Amniotic epithelial cell (primary cell): ENCODE results near the gene DLEC1.
A peak's percentile ranks its signal among the peaks of the same experiment; 100 is the strongest.
"Not testable (repeated sequence)": the region's sequence is repeated elsewhere in the genome, so short reads cannot be mapped to it uniquely, and the experiment has no call there.

Experiments
- DNase-seq: peaks from one replicate; pipeline ENCODE4 v3.0.0-alpha.2; 2010; ENCODE audit warnings: low read depth

DLEC1 gene

DNA sequence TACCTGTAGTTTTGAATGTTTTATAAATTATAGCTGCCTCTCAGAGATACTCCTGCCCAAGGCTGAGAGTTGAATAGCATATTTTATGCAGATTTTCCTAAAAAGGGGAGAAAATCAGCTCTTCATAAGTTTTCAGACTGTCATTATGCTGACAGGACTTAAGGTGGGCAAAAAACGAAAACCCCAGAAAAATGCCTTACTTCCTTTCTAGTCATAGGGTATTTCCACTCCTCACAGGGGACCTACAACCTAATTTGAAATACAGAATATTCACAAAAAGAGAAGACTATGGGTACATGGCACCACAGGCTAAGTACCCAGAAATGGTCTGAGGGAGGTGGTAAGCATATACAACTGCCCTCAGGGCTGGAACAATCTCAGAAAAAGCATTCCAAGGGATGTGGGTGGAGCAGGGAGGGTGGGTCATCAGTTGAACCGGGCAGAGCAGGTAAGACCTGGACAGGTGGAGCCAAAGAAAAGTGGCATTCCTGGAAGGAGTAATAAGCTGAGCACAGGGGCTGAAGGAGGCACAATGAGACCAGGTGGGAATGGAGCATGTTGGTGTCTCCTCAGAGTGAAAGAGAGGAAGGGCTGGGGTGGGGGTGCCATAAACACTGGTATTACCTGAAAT lies 115.7 kb downstream of the DLEC1 start:
- DNase-seq, result no peak

DNA sequence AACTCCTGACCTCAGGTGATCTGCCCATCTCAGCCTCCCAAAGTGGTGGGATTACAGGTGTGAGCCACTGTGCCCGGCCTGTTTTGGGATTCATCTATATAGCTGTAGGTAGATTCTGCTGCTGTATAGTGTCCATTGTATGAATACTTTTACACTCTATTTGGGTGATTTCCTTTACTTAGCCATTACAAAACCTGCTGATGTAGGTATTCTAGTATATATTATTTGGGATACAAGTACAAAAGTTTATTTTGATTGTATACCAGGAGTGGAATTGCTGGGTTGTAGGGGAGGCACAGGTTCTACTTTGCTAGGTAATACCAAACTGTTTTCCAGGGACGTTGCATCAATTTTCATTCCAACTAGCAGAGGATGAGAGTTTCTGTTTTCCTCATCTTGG lies 116.8 kb downstream of the DLEC1 start:
- DNase-seq, result no peak

DNA sequence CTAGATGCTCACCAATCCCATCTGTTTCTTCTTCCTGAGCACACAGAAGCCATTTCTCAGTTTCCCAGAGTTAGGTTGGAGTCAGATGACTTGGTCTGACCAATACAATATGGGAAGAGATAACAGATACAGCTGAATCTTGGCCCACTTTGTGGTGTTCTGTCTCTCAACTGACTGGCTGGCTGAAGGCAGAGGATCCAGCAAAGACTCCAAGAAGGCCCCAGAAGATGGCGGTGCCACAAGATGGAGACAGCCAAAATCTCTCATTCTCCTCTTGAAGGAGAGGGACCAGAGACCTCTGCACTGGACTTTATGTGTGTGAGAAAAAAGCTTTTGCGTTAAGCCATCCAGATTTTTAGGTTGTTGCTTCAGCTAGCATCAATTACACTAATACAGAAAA lies 118.1 kb downstream of the DLEC1 start:
- no peak for DNase-seq

DNA sequence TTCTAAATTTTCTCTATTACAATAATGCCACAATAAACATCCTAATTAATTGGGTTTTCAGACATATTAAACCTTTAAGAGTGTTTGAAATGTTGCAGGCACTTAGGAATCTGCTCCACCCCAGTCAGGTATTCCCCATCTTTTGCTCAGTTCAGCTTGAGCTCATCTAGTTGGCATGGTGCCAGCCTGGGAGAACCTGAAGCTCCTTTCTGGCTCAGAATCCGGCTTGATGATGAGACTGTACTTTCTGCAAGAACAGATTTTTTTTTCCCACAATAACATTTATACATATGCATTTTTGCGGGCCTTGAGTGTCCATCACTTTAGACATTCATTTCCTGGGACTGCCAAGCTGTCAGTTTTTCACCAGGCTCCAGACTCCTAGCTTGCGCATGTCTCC lies 118.6 kb downstream of the DLEC1 start:
- DNase-seq, result no peak

DNA sequence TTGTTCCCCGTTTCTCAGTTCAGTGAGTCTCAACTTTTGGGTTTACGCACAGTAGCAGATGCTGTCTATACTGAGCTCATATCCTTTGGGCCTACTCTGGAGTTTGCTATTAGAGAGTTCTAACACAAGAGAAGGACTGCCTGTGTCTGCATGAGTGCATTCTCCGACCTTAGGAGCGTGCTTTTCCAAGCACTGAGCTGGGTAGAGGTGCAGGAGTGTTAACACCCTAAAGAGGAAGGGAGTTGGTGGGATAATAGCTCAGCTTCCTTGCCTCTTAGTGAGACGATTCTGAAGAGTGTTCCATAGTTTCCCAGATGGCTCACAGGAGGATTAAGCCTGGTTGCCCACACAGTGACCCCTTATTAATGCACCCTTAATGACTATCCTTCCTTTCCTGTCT lies 119.5 kb downstream of the DLEC1 start:
- DNase-seq, result no peak

DNA sequence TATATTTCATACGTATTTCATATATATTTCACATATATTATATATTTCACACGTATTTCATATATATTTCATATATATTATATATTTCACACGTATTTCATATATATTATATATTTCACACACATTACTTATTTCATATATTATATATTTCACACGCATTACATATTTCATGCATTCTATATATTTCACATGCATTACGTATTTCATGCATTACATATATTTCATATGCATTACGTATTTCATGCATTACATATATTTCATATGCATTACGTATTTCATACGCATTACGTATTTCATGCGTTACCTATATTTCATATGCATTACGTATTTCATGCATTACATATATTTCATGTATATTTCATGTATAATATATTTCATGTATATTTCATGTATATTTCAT lies 121.7 kb downstream of the DLEC1 start:
- DNase-seq, result not testable (repeated sequence)

DNA sequence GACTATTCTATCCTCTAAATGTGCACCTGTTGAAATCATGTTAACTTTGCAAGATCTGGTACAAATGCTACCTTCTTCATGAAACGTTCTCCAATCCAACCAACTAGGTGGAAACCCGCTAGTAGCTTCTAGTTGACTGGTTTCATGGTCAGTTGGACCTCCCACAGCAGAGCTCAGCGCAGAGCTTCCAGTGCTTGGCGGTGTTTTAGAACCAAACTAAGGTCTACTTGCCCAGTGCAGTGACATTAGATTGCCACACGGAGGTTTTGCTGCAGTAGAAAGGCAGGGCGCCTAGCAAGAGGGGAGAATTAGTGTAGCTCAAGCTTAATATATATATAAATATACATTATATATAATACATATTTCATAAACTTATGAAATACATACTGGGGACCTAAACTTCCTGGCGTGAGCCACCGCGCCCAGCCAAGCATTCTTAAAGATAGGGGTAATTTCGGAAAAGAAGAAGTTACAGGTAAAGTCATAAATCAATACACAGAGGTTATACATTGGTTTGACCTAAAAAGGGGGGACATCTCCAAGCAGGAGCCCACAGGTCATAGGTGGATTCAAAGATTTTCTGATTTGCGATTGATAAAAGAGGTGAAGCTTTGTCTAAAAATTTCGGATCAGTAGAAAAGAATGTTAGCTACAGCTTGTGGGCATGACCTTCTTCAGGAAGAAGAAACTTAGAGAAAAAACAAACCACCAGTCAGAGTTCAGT lies 124.3 kb downstream of the DLEC1 start:
- DNase-seq, result no peak

DNA sequence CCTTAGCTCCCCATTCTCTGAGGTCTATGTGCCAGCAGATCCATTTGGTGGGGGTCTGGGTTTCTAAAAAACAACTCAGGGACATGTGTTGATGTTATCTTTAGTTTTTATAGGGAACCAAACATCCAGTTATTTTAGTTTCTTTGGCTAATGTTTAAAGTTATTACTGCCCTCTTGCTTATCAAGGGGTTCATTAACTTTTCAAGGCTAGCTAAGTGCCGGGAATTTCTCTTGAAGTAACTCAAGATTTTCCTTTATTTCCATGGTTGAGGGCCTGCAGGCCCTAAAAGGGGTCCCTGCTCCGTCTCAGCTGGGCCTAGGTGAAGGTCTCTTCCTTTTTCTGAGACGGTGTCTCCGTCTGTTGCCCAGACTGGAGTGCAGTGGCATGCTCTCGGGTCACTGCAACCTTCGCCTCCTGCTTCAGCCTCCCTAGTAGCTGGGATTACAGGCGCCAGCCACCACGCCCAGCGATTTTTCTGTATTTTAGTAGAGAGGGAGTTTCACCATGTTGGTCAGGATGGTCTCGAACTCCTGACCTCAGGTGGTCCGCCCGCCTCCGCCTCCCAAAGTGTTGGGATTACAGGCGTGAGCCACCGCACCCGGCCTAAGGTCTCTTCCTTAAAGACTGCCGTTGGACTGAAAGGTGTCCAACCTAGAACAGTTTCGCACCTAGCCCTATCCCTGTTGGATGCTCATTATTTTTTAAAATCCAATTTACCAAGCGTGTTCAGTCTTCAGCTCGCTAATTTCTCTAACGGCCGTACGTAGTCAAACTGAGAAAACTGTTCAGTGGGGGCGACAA lies 125.0 kb downstream of the DLEC1 start:
- no peak for DNase-seq

DNA sequence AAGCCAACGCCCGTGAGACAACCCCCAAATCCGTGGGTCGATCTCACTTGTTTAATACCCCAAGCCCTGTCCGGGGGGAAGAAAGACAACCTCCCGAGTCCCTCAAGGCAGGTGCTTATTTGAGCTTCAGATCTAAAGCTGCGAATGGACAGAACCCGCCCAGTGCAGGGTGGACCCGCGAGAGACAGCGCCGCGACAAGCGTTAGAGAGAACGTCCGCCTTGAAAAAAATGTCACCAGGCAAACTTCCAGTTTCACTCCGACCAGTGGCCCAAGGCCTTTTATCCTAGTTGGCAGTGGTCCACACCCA lies 125.6 kb downstream of the DLEC1 start:
- no peak for DNase-seq

DNA sequence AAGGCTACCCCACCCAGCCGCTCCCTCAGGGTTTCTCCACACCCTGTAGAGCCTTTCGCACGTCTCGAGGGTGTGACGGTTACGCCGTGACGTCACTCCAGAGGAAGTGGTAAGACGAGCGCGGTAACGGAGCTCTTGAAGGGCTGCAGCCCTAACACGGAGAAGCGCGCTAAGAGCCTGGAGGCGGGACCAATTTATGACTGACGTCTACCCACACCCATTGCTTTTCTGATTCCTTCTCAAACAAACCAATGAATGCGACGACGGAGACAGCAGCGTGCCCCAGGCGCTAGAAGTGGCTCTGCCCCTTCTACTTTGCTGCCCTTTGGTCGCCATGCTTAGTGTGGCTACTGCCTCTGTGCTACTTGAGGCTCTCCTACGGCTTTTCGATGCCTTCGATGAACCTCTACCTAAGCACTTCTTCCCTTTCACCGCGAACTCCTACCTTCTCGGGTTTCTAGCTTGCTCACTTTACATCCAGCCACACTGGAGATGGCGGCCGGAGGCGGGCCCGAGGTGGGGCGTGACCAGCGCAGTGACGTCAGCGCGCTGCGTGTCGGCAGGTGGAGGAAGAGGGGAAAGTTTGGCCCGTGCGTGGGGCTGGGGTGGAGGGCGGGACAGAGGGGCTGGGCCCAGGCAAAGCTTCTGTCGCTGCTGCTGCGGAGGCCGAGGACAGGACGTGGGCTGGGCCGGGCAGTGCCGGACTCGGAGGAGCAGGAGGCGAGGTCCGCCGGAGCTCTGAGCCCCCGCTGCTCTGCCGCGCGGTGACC lies 126.1 kb downstream of the DLEC1 start, which contains the start of gene OXSR1:
Gene OXSR1 (plus strand): TSS at position 586 of the 770 bp plus-strand sequence. CDS start 340 bp downstream, outside the sequence.
- DNase-seq, result peak; percentile 100

DNA sequence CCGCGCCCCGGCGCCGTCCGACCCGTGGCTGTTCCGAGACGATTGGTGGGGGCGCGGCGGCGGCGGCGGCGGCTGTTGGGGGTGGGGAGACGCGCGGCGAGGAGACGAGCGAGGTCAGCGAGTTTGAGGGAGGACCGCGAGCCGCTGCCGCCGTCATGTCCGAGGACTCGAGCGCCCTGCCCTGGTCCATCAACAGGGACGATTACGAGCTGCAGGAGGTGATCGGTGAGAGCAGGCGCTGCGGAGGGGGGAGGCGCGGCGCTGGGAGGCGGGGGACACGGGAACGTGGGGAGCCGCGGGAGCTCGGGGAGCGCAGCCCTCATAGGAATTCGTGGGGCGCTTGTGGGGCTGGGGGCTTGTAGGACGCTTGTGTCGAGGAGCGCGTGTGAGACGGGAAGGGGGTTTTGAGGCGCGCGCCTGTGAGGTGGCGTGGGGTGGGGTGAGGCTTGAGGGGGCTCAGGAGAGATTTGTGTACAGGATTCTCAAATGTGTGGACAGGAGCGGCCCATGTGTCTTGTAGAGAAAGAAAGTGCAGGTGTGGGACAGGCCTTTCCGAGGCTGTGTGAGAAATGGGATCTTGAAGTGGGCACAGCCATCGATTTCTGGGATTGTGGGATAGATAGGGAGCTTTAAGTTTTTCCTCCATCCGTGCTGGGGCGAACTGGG lies 126.8 kb downstream of the DLEC1 start:
- peak; percentile 39 for DNase-seq

DNA sequence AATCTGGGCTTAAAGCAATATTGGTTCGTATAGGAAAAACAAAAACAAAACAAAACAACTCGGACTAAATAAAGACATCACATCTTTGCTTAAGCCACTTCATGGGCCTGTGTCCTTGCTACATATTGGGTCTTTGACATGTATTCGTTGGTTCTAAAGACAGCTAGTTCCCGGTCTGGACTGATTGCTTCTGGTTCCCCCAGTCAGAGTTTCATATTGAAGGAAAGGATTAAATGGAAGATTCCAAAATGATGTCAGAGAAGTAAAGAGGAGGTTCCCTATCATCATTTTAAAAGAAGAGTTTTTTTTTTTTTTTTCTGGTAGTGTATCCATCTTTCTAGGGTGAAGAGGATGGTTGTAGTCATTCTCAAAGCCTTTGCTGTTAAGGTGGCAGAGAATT lies 128.6 kb downstream of the DLEC1 start:
- DNase-seq, result no peak

DNA sequence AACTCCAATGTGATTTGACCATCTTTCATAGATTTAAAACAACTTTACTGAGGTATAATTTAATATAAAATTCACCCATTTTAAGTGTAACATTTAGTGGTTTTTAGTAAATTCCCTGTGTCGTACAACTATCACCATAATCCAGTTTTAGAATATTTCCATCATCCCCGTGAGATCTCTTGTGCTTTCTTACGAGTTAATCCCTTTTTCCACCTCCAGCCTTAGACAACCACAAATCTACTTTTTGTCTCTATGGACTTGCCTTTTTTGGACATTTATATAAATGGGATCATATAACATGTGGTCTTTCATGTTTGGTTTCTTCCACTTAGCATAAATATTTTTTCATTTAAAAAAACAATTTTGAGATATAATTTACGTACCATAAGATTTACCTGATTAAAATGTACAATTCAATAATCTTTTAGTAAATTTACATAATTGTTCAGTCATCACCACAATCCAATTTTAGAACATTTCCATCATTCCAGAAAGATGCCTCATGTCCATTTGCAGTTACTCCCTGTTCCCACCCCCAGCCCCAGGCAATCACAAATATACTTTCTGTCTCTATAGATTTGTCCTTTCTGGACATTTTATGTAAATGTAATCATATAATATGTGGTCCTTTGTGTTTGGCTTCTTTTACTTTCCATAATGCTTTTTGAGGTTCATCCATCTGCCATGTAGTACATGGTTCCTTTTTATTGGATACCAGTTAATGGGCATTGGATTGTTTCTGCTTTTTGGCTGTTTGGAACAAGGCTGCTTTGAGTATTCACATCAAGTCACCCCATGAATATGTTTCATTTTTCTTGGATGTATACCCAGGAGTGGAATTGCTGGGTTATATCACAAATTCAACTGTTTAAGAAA lies 129.4 kb downstream of the DLEC1 start:
- DNase-seq, result peak; percentile 43

DNA sequence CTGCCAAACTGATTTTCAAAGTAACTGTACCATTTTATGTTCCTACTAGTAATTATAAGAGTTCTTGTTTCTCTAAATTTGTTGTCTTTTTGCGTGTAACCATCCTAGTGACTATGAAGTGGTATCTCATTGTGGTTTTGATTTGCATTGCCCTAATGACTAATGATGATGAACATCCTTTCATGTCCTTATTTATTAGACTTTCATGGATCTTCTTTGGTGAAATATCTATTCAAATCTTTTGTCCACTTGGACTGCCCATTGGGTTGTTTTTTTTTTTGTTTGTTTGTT lies 130.0 kb downstream of the DLEC1 start:
- peak; percentile 21 for DNase-seq

DNA sequence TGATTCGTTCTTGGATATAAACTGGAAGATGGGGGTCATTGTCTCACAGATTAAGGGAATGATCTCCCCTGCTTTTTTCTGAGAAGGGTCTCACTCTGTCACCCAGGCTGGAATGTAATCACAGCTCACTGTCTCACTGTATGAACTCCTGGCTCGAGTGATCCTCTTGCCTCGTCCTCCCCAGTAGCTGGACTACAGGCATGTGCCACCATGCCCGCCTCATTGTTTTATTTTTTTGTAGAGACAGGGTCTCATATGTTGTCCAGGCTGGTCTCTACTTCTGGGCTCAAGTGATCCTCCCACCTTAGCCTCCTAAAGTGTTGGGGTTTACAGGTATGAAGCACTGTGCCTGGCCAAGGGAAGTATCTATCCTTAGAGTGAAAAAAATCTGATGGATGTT lies 131.7 kb downstream of the DLEC1 start:
- DNase-seq, result no peak

DNA sequence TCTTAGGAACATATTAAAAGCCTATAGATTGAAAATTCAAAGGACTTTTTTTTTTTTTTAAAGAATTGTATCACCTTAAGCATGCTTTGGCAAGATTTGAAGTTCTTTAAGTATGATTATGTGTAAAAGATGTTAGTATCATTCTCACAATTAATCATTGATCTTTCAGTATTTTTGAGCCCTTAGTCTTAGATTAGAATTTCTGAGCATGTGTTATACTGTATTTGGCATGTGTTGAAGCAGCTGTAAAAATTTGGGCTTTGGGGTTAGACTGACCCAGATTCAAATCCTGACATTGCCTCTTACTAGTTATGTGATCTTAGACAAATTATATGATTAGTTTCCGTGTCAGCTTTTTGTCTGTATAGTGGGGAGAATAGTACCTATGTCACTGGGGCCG lies 132.6 kb downstream of the DLEC1 start:
- no peak for DNase-seq
